Eye (tissue), 1 donor: Measurements from ENCODE around the gene CCNYL1.
A peak's percentile ranks its signal among the peaks of the same experiment; 100 is the strongest.
"Not testable (repeated sequence)": the region's sequence is repeated elsewhere in the genome, so short reads cannot be mapped to it uniquely, and the experiment has no call there.

Experiments used
- DNase-seq: peaks from one replicate; pipeline ENCODE4 v3.0.0-alpha.2; 2015

CCNYL1 gene

DNA sequence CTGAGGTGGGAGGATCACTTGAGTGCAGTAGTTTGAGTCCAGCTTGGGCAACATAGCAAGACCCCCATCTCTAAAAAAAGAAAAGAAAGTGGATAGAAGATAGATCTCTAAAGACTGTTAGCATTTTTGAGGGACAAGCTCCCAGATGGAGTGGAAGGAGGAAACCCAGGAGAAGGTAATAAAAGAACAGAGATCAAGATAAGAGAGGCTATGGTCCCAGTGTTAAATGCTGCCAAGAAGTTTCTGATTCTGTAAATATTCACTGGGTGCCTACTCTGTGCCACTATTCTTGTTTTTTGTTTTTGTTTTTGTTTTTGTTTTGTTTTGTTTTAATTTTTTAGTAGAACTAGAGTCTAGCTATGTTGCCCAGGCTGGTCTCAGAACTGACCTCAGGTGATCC lies 32.1 kb downstream of the CCNYL1 start:
- DNase-seq = no peak

DNA sequence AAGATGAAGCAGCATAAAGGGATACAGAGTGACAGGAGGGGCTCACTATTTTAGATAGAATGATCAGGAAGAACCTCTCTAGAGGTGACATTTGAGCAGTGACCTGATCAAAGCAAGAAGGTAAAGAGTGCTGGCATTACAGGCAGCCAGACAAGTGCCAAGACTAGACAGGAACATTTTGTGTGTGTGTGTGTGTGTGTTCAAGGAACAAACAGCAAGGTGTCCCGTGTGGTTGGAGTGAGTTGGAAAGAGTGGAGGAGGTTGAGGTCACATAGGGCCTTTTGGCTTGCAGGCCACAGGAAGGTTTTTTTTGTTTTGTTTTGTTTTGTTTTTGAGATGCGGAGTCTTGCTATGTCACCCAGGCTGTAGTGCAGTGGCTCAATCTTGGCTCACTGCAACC lies 32.6 kb downstream of the CCNYL1 start:
- DNase-seq = no peak

DNA sequence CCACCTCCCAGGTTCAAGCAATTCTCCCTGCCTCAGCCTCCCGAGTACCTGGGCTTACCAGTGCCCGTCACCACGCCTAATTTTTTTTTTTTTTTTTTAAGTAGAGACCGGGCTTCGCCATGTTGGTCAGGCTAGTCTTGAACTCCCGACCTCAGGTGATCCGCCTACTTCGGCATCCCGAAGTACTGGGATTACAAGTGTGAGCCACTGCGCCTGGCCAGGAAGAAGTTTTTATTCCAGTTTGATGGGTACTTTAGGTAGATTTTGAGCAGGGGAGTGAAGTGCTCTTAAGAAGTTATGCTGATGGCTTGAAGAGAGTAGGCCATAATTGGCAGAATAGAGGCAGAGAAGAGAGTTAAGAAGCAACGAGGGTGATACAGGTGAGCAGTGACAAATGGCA lies 33.0 kb downstream of the CCNYL1 start:
- no peak for DNase-seq

DNA sequence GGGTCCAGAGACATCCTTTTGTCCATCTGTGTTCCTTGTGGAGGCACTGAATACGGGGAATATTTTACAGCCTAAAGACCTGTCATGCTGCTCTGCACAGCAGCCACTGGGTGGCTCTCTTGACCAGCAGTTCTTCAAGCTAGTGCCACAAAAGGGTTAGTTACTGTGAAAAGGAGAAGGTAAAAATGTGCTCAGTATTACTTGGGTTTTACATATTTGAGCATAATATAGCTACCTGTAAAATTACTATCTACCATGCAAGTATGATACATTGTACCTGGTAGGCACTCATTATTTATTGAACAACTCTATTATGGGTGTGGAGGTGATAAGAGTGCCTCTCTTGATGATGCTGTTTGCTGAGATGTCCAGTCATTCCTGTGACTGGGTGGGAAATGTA lies 34.7 kb downstream of the CCNYL1 start:
- peak; percentile 87 for DNase-seq

DNA sequence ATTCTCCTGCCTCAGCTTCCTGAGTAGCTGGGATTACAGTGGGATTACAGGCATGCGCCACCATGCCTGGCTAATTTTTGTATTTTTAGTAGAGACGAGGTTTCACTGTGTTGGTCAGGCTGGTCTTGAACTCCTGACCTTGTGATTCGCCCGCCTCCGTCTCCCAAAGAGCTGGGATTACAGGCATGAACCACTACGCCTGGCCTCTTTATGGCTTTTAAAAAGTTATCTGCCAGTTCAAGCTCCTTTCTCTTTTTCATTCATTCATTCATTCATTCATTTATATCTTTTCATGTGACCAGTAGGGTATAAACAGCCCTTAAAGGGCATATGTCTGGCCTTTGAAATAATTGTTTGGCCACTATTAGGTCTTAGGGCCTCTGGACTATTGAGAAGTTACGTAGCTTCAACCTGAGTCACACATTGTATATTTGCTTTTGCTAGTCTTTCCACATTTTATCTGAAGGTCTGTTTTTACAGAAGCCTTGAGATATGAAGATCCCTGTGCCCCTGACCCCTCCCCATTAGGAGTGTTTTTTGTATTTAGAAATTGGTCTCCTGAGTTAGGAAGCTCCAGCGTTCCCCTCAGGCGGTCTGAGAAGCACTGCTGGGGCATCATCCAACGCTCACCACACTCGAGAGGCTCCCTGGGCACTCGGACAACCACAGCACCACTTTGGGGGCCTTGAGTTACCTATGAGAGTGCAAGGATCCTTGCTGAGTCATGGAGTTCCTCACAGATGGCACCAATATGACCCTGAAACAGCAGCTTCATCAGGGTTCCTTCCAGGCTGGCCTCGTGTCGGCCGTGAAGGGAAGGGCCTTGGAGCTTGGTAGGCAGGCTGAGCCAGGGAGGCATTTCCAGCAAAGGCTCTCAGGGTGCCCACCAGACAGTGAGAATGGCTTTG lies 36.5 kb downstream of the CCNYL1 start:
- no peak for DNase-seq

DNA sequence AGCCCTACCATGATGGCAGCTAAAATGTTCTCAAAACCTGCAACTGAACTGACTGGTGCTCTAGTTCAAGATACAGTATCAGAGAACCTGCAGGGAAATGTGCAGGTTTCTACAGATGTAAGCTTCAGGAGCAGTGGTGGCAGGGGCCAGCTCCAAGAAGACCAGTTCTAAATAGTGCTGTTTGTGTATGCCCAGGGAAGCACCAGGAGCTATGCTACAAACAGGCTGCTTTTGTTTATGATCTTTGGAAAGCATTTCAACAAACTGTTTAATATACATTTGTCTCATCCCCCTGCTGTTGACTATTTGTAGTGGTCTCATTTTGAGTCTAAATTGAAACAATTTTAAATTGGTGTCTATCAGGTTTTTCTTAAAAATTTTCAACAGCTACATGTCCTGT lies 37.6 kb downstream of the CCNYL1 start:
- DNase-seq = peak; percentile 4

DNA sequence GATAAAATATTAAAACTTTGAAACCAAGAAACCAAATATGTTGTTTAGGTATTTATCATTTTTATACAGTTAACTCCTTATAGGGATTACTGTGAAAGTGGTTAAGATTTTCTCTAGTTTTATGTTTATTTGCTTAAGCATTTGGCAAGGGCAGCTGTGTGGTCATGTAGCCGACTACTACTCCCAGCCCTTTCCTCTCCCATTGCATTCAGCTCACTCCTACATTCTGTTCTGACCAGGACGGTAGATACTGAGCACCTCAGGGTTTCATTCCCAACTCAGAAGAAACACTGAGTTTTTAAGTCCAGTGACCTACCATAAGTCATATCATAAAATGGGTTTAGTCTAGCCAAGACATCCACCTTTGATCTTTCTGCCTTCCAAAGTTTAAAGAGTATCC lies 38.4 kb downstream of the CCNYL1 start:
- DNase-seq = peak; percentile 10

DNA sequence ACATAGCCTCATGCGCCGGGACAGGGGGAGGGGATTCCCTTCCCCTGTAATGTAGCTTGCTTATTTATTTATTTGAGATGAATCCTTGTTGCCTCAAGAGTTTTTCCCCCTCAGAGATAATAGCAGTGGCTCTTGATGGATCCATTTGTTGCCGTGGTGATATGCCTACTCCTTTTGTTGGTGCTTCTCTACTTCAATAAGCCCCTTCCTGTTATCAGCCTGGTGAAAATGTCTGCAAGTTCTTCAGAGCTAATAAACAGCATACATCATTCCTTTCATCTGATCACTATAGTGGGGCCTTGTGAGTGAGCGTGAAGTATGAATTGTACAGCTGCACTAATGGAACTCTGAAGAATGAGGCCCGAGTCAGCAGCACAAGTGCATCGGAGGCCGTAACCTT lies 38.9 kb downstream of the CCNYL1 start:
- DNase-seq = peak; percentile 49

DNA sequence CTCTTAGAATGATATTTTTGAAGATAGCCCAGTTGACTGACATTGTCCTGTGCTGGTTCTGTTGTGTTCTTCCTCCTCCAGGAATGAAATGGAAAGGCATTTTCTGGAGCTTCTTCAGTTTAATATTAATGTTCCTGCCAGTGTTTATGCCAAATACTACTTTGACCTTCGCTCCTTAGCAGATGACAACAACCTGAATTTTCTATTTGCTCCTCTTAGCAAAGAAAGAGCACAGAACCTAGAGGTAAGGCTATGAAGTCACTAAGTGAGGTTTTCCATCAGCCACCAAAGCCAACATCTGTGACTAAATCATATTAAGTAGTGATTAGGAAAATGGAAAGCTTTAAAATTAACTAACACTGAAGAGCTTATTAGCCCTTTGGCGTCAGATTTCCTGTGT lies 39.4 kb downstream of the CCNYL1 start:
- DNase-seq = peak; percentile 11

DNA sequence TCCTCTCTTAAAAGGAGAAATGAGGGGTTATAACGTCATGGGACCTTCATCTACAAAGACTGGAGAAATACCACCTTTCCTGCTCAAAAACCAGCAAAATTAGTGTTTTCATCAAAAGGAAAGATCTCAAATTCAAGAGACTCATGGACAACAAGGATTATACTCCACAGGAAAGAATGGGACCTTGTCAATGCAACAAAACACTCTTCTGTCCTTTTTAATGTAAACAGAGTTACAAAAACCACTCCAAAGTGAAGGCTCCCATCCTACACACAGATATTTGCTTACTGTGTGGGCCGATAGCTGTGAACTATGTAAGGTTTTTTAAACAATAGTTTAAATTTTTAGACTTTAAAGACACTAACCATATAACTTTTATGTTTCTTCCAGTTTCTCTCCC lies 42.2 kb downstream of the CCNYL1 start:
- not testable (repeated sequence) for DNase-seq

DNA sequence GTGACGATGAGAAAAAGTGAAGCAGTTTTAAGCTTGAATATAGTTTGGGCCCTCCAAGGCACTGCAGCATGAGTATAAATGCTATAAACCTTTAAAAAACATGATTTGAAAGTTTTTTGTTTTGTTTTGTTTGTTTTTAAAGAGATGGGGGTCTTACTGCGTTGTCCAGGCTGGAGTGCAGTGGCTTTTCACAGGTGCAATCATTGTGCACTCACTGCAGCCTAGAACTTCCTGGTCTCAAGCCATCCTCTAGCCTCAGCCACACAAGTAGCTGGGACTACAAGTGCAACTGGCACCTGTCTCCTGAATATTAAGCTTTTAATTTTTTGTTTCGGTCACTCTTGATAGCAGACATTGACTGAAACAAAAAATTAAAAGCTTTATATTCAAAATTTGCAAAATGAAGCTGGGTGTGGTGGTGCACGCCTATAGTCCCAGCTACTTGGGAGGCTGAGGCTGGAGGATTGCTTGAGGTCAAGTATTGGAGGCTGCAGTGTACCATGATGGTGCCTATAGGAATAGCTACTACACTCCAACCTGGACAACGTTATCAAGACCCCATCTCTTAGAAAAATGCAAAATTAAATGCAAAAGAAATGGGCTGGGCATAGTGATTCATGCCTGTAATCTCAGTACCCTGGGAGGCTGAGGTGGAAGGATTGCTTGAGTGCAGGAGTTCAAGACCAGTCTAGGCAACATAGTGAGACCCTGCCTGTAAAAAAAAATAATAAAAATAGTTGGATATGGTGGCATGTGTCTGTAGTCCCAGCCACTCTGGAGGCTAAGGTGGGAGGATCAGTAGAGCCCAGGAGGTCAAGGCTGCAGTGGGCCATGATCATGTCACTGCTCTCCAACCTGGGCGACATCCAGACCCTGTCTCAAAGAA lies 43.3 kb downstream of the CCNYL1 start:
- DNase-seq = no peak

DNA sequence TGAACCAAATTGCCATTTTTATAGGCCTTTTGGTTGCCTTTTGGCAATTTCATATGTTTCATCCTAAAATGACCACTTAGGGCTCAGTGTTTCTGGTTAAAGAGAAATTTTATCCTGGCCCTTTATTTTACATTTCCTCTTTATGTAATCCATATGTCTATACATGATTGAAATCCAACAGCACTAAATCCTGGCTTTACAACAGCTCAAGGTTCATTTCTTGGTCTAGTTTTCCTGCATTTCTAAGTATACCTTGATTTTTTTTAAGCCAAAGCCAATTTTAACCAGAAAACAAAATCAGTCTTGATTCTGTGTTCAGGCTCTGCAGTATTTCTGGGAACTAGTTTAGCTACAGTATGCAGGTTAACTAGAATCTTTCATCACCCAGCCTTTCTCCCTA lies 46.6 kb downstream of the CCNYL1 start:
- DNase-seq = peak; percentile 15

DNA sequence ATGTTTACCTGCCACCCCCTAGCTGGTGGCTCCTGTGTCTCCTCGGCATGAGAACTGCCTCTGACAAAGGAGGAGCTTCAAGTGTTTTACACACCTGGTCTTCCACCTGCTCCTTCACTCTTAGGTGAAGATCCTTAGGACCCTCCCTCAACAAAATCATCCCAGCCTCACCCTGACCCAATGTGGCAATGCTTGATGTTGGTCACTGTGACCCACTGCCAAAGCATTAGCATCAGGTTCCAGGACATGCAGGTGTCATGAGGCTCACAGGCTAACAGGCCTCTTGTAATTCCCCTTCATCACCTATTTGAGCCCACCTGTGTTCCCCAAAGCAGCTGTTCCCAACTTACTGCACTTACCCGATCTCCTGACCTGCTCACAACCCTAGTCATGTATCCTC lies 48.5 kb downstream of the CCNYL1 start:
- DNase-seq = peak; percentile 4

DNA sequence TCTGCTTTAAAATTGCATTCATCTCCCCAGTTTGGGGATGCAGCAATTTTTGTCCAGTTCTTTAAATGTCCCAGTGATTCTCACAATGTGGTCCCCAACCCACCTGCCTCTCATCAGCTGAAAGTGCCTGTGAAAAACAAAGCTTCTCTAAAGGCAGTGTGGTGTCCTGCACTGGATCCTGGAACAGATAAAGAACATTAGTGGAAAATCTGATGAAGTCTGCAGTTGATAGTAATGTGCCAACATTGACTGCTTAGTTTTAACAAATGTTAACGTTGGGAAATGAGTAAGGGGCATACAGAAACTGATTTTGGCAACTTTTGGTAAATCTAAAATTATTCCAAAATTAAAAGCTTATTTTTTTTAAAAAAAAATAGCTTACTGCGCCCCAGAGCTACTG lies 49.0 kb downstream of the CCNYL1 start:
- no peak for DNase-seq

DNA sequence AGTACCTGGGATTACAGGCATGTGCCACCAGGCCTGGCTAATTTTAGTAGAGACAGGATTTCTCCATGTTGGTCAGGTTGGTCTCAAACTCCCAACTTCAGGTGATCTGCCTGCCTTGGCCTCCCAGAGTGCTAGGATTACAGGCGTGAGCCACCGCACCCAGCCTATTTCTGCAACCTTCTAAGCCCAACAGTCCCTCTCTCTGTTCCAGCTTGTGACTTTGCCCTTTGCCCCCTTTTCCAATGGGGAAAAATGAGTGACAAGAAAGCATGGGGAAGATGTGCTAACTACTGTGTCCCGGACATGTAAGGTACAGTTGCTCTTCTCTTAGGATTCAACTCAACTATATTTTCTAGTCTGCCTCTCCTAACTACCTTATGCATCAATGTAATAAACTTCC lies 50.0 kb downstream of the CCNYL1 start:
- DNase-seq = not testable (repeated sequence)

DNA sequence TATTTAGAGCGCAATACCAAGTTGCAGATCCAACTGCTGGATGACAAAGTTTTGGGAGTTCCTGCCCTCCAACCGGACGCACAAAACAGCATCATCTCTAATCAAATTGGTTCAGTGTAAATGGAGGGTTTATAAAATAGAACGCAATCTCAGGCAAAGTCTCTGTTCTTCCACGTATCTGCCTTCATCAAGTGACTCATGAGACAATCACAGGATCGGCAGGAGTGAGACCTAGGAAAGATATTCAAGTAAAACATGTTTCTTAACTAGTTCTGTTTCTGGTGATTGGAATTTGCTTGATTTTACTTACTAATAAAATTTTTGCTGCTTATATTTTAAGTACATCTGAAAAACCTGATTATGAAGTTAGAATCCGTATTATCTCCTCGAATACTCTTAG lies 50.7 kb downstream of the CCNYL1 start:
- DNase-seq = peak; percentile 6

DNA sequence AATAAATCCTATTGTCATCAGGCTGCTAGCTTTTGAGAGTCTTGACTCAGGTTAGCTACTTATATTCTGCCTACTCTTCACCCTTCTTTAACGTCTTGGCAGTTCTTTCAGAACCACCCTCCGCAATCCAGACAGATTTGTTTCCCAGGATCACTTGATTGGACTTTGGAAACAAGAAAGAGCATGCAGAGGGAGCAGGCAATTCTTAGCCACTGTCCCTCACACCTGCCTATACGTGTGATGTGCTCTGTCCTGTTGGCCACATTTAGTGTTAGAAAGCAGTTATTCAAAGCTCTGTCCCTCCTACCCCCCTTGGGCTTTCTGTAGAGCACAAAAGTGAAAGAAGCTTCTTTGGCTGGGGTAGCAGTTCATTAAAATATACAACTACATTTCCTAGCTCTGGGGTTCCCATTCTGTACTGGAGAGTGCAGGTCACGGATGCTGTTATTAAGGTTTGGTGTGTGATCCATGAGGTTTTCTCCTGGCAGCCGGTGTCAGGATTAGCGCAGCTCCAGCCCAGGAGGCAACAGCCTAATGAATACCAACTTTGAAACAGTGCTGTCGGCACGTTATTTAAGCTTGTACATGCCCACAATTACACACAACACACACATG lies 52.0 kb downstream of the CCNYL1 start:
- DNase-seq = peak; percentile 32

DNA sequence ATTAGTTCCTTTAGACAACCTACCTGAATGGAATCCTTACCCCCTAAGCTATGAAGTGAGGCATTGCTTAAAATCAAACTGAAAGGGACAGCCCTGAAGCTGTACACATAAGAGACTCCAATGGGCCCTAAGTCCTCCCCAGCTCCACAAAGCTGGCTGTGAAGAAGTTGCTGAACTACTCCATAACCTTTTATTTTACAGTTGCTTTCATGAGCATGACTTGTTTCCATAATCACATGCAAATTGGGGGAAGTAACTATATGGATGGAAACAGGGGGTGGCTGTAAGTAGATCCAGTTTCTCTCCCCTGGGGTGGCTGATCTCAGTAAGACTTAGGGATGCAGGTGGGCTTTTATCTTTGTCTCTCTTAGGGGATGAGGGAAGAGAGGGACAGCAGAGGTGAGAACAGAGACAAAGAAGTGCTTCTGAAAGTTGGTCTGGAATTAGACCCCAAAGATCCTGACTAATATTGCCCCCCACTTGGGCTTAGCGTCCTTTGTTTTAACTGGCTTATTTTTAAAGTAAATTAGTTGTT lies 52.7 kb downstream of the CCNYL1 start:
- peak; percentile 3 for DNase-seq

DNA sequence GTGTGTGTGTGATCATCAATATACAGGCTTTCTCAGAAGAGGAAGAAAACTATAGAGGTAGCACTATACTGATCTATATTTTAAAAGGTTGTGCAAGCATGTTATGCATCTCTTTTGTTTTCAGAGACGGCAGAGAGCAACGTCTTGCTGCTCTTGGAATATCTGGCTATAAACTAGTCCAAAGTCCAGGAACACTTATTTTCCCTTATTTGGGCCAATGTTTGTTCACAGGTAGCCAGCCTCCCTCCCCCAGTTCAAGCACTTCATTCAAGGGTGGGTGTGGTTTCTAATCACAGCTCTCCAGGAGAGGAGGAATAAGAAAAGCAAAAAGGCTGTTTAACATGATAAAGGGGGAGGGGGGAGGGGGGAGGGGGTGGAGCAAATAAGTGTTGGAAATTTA lies 54.1 kb downstream of the CCNYL1 start:
- DNase-seq = peak; percentile 36

DNA sequence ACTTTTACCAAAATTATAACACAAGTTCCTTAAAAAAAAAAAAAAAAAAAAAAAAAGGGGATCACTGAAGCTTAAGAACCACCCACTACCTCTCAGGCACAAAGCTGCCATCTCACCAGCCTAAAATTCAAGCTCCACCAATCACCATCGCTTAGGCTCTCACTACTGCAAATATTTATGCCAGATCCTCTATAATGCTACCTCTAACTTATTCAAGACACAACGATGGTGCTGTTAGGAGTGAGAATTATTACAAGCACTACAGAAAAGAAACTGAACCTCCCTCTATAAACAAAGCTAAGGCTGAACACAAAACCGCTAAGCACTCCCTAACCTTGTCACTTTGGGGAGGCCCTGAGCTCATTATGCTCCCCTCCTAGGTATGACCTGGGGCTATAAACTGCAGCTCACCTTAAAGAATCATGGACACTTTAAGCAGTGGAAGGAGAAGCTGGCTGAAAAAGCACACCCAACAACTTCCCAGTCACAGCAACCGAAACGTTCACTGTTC lies 54.7 kb downstream of the CCNYL1 start:
- DNase-seq = peak; percentile 56

DNA sequence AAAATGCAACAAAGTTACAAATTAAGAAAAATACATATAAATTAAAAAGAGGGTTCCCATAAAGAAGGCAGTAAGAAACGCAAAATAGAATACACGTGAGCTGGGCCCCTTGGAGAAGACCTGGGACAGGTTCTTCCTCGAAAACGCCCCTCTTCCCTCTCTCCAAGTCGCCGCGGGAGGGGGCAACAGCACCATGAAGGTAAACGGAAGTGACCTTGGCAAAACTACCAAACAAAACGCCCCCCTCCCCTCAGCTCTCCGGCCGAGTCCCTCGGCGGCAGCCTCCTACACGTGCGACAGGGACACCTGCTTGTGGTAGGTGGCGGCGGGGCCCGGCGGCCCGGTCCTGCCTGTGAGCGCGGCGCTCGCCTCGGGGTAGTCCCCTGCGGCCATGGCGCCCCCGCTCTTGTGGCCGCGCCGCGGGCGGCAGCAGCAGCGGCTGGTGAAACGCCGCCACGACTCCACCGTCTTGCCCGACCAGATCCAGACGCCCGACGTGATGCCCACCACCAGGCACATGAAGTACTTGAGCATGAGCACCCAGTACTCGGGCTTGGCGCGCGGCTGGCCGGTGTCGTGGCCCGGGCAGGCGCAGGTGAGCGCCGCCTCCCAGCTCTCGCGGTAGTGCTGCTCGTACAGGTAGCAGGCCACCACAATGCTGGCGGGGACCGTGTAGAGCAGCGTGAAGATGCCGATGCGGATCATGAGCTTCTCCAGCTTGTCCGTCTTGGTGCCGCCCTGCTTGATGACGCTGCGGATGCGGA lies 55.4 kb downstream of the CCNYL1 start:
- DNase-seq = peak; percentile 63
